Measurements from ENCODE around the gene ERI3.

ERI3 gene, protein sequence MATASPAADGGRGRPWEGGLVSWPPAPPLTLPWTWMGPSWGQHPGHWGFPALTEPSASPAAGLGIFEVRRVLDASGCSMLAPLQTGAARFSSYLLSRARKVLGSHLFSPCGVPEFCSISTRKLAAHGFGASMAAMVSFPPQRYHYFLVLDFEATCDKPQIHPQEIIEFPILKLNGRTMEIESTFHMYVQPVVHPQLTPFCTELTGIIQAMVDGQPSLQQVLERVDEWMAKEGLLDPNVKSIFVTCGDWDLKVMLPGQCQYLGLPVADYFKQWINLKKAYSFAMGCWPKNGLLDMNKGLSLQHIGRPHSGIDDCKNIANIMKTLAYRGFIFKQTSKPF

GRCh38 chr1:44354840-44355581, at the start of gene ERI3:
Gene ERI3 (minus strand): TSS chr1:44355257. CDS start chr1:44355026, 231 bp downstream.
- H3K4me3 ChIP-seq (ENCODE audit: low read length): peak within 1 kb of the TSS; percentile 78
- TF ChIP-seq, protein P1, sequence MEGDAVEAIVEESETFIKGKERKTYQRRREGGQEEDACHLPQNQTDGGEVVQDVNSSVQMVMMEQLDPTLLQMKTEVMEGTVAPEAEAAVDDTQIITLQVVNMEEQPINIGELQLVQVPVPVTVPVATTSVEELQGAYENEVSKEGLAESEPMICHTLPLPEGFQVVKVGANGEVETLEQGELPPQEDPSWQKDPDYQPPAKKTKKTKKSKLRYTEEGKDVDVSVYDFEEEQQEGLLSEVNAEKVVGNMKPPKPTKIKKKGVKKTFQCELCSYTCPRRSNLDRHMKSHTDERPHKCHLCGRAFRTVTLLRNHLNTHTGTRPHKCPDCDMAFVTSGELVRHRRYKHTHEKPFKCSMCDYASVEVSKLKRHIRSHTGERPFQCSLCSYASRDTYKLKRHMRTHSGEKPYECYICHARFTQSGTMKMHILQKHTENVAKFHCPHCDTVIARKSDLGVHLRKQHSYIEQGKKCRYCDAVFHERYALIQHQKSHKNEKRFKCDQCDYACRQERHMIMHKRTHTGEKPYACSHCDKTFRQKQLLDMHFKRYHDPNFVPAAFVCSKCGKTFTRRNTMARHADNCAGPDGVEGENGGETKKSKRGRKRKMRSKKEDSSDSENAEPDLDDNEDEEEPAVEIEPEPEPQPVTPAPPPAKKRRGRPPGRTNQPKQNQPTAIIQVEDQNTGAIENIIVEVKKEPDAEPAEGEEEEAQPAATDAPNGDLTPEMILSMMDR (conservative IDR thresholded peaks at IDR 0.05; ENCODE audit: low read length): no peak
- peak; percentile 97 for DNase-seq (ENCODE audit: low read depth)

DNA sequence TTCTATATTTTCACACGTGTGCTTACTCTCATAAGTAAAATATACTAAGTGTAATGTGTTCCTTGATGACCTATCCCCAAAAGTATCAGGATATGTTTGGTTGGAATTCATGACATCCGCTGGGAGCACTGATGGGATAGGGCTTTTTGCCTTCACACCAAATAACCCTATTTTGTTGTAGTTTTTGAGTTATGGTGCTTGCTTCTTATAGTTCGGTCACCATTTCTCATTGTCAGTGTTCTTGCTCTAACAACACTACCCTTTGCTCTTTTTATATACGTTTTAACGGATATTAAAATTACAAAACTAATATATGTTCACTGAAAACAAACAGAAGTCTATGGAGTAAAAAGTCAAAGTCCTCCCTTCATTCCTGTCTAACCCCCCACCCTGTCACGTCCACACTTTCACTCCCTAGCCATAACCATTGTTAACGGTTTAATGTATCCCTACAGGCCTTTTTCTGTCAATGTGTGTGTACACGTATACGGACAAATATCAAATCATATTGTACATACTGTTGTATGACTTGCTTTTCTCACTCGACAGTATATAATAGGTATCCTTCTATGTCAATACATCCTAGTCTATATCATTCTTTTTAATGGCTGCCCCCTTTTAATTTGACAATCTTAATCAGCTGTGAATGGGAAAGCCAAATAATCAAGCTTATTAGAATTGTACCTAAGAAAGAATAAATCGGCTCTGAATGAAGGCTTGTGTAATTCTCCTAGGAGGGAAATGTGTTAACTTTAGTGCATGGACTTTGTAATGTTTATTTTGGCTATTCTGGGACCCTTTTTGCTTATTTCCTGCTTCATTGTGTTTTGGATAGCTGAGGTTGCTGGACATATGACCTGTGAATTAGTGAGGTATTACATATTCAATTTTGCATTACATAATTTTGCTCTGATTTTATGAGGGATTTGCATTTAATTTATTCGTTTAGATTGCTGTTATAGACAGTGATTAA, 46.5 kb upstream of the ERI3 start:
- TF ChIP-seq, protein P1 (conservative IDR thresholded peaks at IDR 0.05; ENCODE audit: low read length): no peak
- H3K4me3 ChIP-seq (ENCODE audit: low read length): no peak overlapping the region
- no peak for DNase-seq (ENCODE audit: low read depth)

- TF ChIP-seq, protein P1 (conservative IDR thresholded peaks at IDR 0.05; ENCODE audit: low read length): no peak
- DNase-seq (ENCODE audit: low read depth): peak; percentile 71
- H3K4me3 ChIP-seq (ENCODE audit: low read length): no peak overlapping the region
Measured at GRCh38 chr1:44390277-44390676, 35.2 kb upstream of the ERI3 start.

- TF ChIP-seq, protein P1 (conservative IDR thresholded peaks at IDR 0.05; ENCODE audit: low read length): no peak
- no peak for DNase-seq (ENCODE audit: low read depth)
Measured at GRCh38 chr1:44389437-44389836, 34.4 kb upstream of the ERI3 start.

GRCh38 chr1:44388551-44388950, 33.5 kb upstream of the ERI3 start:
- TF ChIP-seq, protein P1 (conservative IDR thresholded peaks at IDR 0.05; ENCODE audit: low read length): no peak
- DNase-seq (ENCODE audit: low read depth): no peak
- H3K4me3 ChIP-seq (ENCODE audit: low read length): no peak overlapping the region

More at GRCh38 chr1:44389437-44389836, 34.4 kb upstream of the ERI3 start:
- H3K4me3 ChIP-seq (ENCODE audit: low read length): no peak overlapping the region

DNA sequence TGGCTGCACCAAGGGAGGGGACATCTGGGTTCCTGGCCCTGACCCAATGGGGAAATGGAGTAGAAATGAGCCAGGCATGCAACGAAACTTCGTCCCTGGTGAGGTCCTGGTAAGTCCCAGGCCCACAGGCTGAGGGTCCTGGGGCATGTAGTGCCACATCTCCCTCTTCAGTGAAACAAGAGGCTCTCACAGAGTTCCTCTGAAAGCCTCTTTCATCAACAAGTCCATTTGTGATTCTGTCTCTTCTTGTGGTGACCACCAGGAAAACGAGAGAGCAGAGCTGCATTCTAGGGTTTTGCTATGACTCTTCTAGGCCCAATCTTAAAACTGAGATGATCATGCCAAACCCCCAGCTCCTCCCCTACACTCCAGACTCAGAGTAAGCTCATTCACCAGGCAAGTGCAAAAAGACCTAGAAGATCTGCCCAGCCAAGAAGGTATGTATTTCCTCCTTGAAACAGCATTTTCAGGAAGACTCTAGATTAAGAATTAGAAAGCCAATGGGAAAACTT, 25.7 kb upstream of the ERI3 start:
- H3K4me3 ChIP-seq (ENCODE audit: low read length): no peak overlapping the region
- TF ChIP-seq, protein P1 (conservative IDR thresholded peaks at IDR 0.05; ENCODE audit: low read length): no peak
- DNase-seq (ENCODE audit: low read depth): no peak

Measured in AG10803 (cell line).